Measurements from ENCODE around the gene TRUB2. TPM values are rescaled to one million over a fixed set of nuclear protein-coding genes. Genes with fewer than 3 reads are reported as not detected.
A peak's percentile ranks its signal among the peaks of the same experiment; 100 is the strongest.
"Not testable (repeated sequence)": the region's sequence is repeated elsewhere in the genome, so short reads cannot be mapped to it uniquely, and the experiment has no call there.

The TRUB2 gene
- total RNA-seq, 1 donor from 2014 or later, result 19.8 TPM

DNA sequence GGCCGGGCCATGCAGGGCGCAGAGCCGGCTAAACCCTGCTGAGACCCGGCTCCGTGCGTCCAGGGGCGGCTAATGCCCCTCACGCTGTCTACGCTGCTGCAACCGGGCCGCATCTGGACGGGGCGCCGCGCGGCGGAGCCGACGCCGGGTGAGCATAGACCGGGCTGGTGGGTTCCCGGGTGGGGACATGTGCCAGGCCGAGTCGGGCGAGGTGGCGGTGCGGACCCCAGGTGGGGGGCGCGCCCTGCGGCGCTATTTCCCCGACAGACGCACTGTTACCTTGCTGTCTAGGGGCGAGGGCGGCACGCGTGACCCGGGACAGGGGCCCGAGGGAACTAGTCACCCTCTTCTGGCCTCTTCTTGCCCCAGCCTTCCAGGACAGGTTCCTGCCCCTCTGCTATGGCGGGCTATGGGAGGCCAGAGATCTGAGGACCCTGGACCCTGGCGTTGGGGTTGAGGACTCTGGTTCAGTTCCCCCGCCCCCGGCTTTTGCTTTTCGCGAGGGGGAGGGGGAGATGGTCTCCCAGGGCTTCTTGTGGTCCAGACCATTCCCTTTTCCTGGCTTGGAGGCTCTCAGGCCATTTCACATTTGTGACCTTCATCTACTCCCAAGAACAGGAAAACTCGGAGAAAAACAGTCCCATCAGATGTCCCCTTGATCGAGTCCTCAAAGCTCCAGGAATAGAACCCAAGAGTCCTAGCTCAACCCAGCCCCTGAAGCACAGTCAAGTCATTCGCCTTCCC is 18.6 kb upstream of the TRUB2 start:
- peak overlapping the region; percentile 87 for H3K27ac Mint-ChIP-seq (ENCODE audit: unreplicated experiment)
- H3K36me3 Mint-ChIP-seq (ENCODE audit: low read depth), result peaks cover 12% of the 10 kb centered on the region
- TF ChIP-seq, protein P1, sequence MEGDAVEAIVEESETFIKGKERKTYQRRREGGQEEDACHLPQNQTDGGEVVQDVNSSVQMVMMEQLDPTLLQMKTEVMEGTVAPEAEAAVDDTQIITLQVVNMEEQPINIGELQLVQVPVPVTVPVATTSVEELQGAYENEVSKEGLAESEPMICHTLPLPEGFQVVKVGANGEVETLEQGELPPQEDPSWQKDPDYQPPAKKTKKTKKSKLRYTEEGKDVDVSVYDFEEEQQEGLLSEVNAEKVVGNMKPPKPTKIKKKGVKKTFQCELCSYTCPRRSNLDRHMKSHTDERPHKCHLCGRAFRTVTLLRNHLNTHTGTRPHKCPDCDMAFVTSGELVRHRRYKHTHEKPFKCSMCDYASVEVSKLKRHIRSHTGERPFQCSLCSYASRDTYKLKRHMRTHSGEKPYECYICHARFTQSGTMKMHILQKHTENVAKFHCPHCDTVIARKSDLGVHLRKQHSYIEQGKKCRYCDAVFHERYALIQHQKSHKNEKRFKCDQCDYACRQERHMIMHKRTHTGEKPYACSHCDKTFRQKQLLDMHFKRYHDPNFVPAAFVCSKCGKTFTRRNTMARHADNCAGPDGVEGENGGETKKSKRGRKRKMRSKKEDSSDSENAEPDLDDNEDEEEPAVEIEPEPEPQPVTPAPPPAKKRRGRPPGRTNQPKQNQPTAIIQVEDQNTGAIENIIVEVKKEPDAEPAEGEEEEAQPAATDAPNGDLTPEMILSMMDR (IDR thresholded peaks at IDR 0.05), result no peak
- H3K27me3 Mint-ChIP-seq (ENCODE audit: low read depth), result no peaks in the 10 kb centered on the region
- peak overlapping the region; percentile 85 for H3K4me3 Mint-ChIP-seq (ENCODE audit: unreplicated experiment)
- H3K4me1 Mint-ChIP-seq (ENCODE audit: low read depth), result peaks cover 10% of the 10 kb centered on the region
- no peaks in the 10 kb centered on the region for H3K9me3 Mint-ChIP-seq (ENCODE audit: low read depth)
- DNase-seq (ENCODE audit: low spot score), result no peak

DNA sequence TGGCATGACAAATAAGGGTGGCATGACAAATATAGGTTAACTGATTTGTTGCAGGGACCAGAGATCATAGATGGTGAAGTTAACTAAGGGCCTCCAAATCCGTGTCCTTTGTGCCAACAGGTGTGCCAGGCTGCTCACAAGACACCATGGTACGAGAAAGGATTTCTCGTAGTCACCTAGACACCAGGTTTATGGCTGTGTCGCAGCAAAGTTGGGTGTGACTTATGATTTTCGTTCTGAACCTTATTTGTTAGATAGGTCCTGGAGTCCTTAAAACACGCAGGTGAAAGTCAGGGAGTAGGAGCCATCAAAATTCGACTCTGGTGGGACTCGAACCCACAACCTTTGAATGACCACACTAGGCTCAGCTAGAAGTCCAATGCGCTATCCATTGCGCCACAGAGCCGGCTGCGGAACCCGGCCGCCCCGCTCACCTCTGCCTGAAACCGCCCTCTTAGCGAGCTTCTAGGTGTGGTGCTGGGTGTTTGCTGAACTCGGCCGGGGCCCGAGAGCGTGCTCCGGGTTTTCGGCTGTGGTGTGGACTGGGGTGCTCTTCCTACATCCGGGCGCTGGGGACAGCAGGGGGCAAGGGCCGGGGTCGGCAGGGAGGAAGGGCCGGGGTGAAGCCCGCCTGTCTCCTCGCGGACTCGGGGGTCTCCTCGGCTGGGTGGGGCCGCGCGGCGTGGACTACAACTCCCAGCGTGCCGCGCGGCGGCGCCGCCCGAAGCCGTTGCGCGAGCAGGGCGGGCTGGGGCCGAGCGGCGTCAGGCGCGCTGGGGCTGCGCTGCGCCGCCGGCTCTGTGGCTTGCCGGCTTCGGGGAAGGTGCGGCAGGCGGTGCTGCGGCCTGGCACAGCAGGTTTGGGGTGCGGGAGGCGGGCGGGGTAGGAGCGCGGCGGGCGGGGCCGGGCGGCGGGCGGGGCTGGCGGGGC is 17.8 kb upstream of the TRUB2 start, which contains the start of gene SLC27A4:
Gene SLC27A4 (plus strand): TSS at position 767 of the 930 bp plus-strand sequence. CDS start 2,606 bp downstream, outside the sequence.
- TF ChIP-seq, protein P1 (IDR thresholded peaks at IDR 0.05), result no peak
- Mint-ChIP-seq H3K4me1 (ENCODE audit: low read depth) (peaks cover 10% of the 10 kb centered on the region), H3K9me3 (ENCODE audit: low read depth) (no peaks in the 10 kb centered on the region), H3K36me3 (ENCODE audit: low read depth) (peaks cover 10% of the 10 kb centered on the region), H3K27ac (ENCODE audit: unreplicated experiment) (peak within 1 kb of the TSS; percentile 87), H3K4me3 (ENCODE audit: unreplicated experiment) (peak within 1 kb of the TSS; percentile 85), H3K27me3 (ENCODE audit: low read depth) (no peaks in the 10 kb centered on the region)
- no peak for DNase-seq (ENCODE audit: low spot score)

DNA sequence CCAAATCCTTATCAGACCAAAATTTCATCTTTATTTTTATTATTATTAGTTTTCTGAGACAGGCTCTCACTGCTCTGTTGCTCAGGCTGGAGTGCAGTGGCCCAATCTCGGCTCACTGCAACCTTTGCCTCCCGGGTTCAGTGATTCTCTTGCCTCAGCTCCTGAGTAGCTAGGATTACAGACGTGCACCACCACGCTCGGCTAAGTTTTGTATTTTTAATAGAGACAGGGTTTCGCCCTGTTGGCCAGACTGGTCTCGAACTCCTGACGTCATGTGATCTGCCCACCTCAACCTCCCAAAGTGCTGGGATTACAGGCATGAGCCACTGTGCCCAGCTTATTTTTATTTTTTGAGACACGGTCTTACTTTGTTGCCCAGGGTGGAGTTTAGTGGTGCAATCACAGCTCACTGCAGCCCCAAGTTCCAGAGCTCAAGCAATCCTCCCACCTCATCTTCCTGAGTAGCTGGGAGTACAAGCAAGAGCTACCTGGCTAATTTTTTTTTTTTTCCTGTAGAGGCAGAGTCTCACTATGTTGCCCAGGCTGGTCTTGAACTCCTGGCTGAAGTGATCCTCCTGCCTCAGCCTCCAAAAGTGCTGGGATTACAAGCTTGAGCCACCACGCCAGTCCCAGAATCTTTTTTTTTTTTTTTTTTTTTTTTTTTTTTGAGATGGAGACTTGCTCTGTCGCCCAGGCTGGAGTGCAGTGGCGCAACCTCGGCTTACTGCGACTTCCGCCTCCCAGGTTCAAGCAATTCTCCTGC is 16.8 kb upstream of the TRUB2 start:
- not testable (repeated sequence) for H3K36me3 Mint-ChIP-seq (ENCODE audit: low read depth); H3K27ac Mint-ChIP-seq (ENCODE audit: unreplicated experiment); H3K9me3 Mint-ChIP-seq (ENCODE audit: low read depth); DNase-seq (ENCODE audit: low spot score); H3K27me3 Mint-ChIP-seq (ENCODE audit: low read depth)
- Mint-ChIP-seq H3K4me1 (ENCODE audit: low read depth) (peaks cover 10% of the 10 kb centered on the region), H3K4me3 (ENCODE audit: unreplicated experiment) (peak overlapping the region; percentile 85)

DNA sequence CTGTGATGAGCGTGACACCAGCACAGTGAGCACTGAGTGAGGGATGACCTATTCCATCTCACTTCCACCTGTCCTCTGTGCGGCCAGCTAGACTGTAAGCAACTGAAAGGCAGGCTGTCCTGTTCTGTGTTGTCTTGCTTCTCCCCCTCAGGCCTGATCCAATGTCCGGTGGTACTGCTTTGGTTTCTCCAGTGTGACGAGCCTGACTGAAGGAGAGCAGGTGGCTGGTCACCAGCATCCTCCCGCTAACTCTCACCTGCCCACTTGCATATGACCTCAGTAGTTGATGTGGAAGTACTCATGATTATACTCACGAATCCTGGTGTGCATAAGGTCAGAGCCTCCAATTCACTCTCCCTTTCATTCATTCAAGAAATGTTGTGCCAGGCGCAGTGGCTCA is 15.7 kb upstream of the TRUB2 start:
- Mint-ChIP-seq H3K27ac (ENCODE audit: unreplicated experiment) (no peak overlapping the region), H3K36me3 (ENCODE audit: low read depth) (peaks cover 3% of the 10 kb centered on the region), H3K4me1 (ENCODE audit: low read depth) (peaks cover 10% of the 10 kb centered on the region), H3K27me3 (ENCODE audit: low read depth) (no peaks in the 10 kb centered on the region), H3K4me3 (ENCODE audit: unreplicated experiment) (no peak overlapping the region), H3K9me3 (ENCODE audit: low read depth) (no peaks in the 10 kb centered on the region)
- DNase-seq (ENCODE audit: low spot score), result no peak
- TF ChIP-seq, protein P1 (IDR thresholded peaks at IDR 0.05), result no peak

DNA sequence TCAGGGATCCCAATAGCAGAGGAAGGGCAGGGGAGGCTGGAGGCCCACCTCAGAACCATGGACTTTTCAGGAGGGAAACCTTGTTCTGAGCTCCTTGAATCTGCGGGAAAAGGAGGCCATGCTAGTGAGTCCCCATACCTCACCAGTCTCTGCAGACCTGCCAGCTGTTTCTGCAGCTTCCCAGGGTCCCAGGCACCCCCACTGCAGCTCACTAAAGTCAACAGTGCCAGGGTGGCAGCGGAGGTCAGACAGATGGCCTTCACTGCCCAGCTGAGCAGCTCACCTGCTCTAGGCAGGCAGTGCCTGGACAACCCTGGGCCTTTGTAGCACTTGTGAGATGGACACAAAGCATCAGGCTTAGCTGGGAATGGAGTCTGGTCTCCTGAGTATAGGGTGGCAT is 13.7 kb upstream of the TRUB2 start:
- Mint-ChIP-seq H3K27me3 (ENCODE audit: low read depth) (no peaks in the 10 kb centered on the region), H3K36me3 (ENCODE audit: low read depth) (peaks cover 6% of the 10 kb centered on the region), H3K27ac (ENCODE audit: unreplicated experiment) (no peak overlapping the region), H3K9me3 (ENCODE audit: low read depth) (no peaks in the 10 kb centered on the region), H3K4me3 (ENCODE audit: unreplicated experiment) (no peak overlapping the region), H3K4me1 (ENCODE audit: low read depth) (peaks cover 4% of the 10 kb centered on the region)
- TF ChIP-seq, protein P1 (IDR thresholded peaks at IDR 0.05), result no peak
- no peak for DNase-seq (ENCODE audit: low spot score)
